GM23338 (cell line): Measurements from ENCODE around the gene ZBTB7C. TPM values are rescaled to one million over a fixed set of nuclear protein-coding genes. Genes with fewer than 3 reads are reported as not detected.

ENCODE experiments used
- ATAC-seq: fragments of 200-7000 bp; cut with Tn5 transposase; 3 replicates; pipeline ENCODE4 v1.9.1; 2020
- DNase-seq: peaks from one replicate; pipeline ENCODE4 v3.0.0-alpha.2; 2015; ENCODE audit warnings: low spot score
- H2AFZ ChIP-seq: fragments of 200-600 bp; sonication (generic); 2 replicates; pipeline ENCODE4 v1.8.0; 2016; ENCODE audit warnings: antibody characterized with exemption, mild to moderate bottlenecking, moderate library complexity
- H3F3A ChIP-seq: fragments of 200-600 bp; sonication (generic); replicated peaks from 2 replicates; pipeline ENCODE4 v1.8.0; 2017; ENCODE audit warnings: antibody characterized with exemption, mixed run types, low read depth
- H3K27ac ChIP-seq: fragments of 200-600 bp; sonication (generic); 2 replicates; pipeline ENCODE4 v1.6.1; 2016; ENCODE audit warnings: low read depth
- H3K27me3 ChIP-seq: fragments of 200-600 bp; sonication (generic); 2 replicates; pipeline ENCODE4 v1.8.0; 2016; ENCODE audit warnings: mild to moderate bottlenecking, mixed run types, moderate library complexity; ENCODE audit not compliant: insufficient read depth
- H3K36me3 ChIP-seq: fragments of 200-600 bp; sonication (generic); 2 replicates; pipeline ENCODE4 v1.8.0; 2016; ENCODE audit warnings: mild to moderate bottlenecking; ENCODE audit not compliant: insufficient read depth
- H3K4me1 ChIP-seq: fragments of 200-600 bp; sonication (generic); 2 replicates; pipeline ENCODE4 v1.8.0; 2016; ENCODE audit warnings: mild to moderate bottlenecking, moderate library complexity; ENCODE audit not compliant: insufficient read depth
- H3K4me2 ChIP-seq: fragments of 200-600 bp; sonication (generic); 2 replicates; pipeline ENCODE4 v1.7.1; 2017; ENCODE audit warnings: mixed run types
- H3K4me3 ChIP-seq: fragments of 200-600 bp; sonication (generic); 2 replicates; pipeline ENCODE4 v1.6.1; 2016; ENCODE audit warnings: mixed run types
- H3K79me2 ChIP-seq: fragments of 200-600 bp; sonication (generic); replicated peaks from 2 replicates; pipeline ENCODE4 v1.8.0; 2017; ENCODE audit warnings: mild to moderate bottlenecking; ENCODE audit not compliant: insufficient read depth
- H3K9me2 ChIP-seq: fragments of 200-600 bp; sonication (generic); 2 replicates; pipeline ENCODE4 v1.8.0; 2017; ENCODE audit not compliant: insufficient read depth
- H4K20me1 ChIP-seq: fragments of 200-600 bp; sonication (generic); replicated peaks from 2 replicates; pipeline ENCODE4 v1.8.0; 2017; ENCODE audit warnings: mild to moderate bottlenecking; ENCODE audit not compliant: insufficient read depth
- H3K27ac Mint-ChIP-seq: 2 replicates; pipeline ENCODE4 v1.8.0; 2020; ENCODE audit warnings: inconsistent platforms, mild to moderate bottlenecking, moderate library complexity, mixed read lengths
- H3K27me3 Mint-ChIP-seq: 3 replicates; pipeline ENCODE4 v1.8.0; 2022; ENCODE audit warnings: low read depth, mild to moderate bottlenecking, moderate library complexity, mixed read lengths, inconsistent platforms; ENCODE audit not compliant: insufficient read depth, poor library complexity
- H3K36me3 Mint-ChIP-seq: 3 replicates; pipeline ENCODE4 v1.8.0; 2021; ENCODE audit warnings: low read depth, mild to moderate bottlenecking, inconsistent platforms, moderate library complexity, mixed read lengths
- H3K4me1 Mint-ChIP-seq: 3 replicates; pipeline ENCODE4 v1.8.0; 2020; ENCODE audit warnings: mild to moderate bottlenecking, inconsistent platforms, mixed read lengths
- H3K4me3 Mint-ChIP-seq: 3 replicates; pipeline ENCODE4 v1.8.0; 2021; ENCODE audit warnings: moderate library complexity, mild to moderate bottlenecking, inconsistent platforms, mixed read lengths
- H3K9me3 Mint-ChIP-seq: 3 replicates; pipeline ENCODE4 v1.8.0; 2020; ENCODE audit warnings: moderate library complexity, mild to moderate bottlenecking, inconsistent platforms, mixed read lengths
- EZH2 ChIP-seq: fragments of 200-600 bp; sonication (generic); IDR thresholded peaks from one replicate; pipeline ENCODE4 v1.8.0; 2017; ENCODE audit warnings: antibody characterized with exemption, mild to moderate bottlenecking, low read depth; ENCODE audit not compliant: unreplicated experiment
- EZH2phosphoT487 ChIP-seq: fragments of 200-600 bp; sonication (generic); IDR thresholded peaks from one replicate; pipeline ENCODE4 v1.8.1; 2018; ENCODE audit warnings: antibody characterized with exemption; ENCODE audit not compliant: unreplicated experiment
- JUNB ChIP-seq: IDR thresholded peaks from one replicate; pipeline ENCODE4 v1.6.1; 2016; ENCODE audit warnings: antibody characterized with exemption; ENCODE audit not compliant: unreplicated experiment
- NANOG ChIP-seq: IDR thresholded peaks from 2 replicates; pipeline ENCODE4 v1.6.1; 2016; ENCODE audit warnings: antibody characterized with exemption, borderline replicate concordance
- POLR2AphosphoS5 ChIP-seq: IDR thresholded peaks from 2 replicates; pipeline ENCODE4 v1.6.1; 2016; ENCODE audit warnings: antibody characterized with exemption, low read depth
- STAT1 ChIP-seq: IDR thresholded peaks from one replicate; pipeline ENCODE4 v1.6.1; 2016; ENCODE audit warnings: antibody characterized with exemption; ENCODE audit not compliant: unreplicated experiment
- polyA plus RNA-seq: library from polyadenylated mRNA; unstranded; fragments of >200 nt; fragmentation: Nextera tagmentation; extraction: Ambion mirVana; gene quantifications from 2 replicates; pipeline ENCODE4 v1.2.1, GENCODE V29; 2016
- total RNA-seq: library from RNA; depleted of rRNA; stranded (reverse); fragments of >200 nt; shearing (Covaris generic); gene quantifications from 2 replicates; pipeline ENCODE4 v1.2.3, GENCODE V29; 2014
- TF ChIP-seq, protein P1 (sequence below): IDR thresholded peaks from 2 replicates; pipeline ENCODE4 v1.6.1; 2016; ENCODE audit warnings: antibody characterized with exemption
- TF ChIP-seq, protein P2 (sequence below), 2 experiments: fragments of 200-600 bp in 1 of 2; sonication (generic) in 1 of 2; conservative IDR thresholded peaks; 2 replicates each; pipeline versions ENCODE4 v1.5.1 to v1.6.1; 2016 to 2017; ENCODE audit warnings: antibody characterized with exemption in 2 of 2, low read depth in 2 of 2, mild to moderate bottlenecking in 2 of 2, moderate library complexity in 1 of 2

ZBTB7C gene
- total and polyA plus RNA-seq, 2 experiments from 2014 or later = 0.03 to 0.14 TPM

DNA sequence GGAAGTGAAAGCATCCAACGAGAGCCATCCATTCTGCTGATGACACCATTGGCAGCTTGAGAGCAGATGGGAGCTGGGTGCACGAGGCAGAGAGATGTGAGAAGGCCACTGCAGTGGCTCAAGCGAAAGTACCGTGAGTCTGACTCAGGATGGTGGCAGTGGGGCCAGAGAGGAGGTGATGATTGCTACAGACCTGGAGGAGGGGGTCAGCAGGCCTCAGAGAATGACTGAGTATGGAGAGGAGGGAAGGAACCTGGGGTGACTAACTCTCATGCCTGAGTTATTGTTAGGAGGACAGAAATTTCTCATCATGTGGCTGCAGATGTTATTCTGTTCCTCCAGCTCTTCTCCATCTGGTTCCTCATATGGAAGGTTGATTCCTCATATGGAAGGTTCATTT lies 8.8 kb upstream of the ZBTB7C start (continued):
- TF ChIP-seq, protein P1, sequence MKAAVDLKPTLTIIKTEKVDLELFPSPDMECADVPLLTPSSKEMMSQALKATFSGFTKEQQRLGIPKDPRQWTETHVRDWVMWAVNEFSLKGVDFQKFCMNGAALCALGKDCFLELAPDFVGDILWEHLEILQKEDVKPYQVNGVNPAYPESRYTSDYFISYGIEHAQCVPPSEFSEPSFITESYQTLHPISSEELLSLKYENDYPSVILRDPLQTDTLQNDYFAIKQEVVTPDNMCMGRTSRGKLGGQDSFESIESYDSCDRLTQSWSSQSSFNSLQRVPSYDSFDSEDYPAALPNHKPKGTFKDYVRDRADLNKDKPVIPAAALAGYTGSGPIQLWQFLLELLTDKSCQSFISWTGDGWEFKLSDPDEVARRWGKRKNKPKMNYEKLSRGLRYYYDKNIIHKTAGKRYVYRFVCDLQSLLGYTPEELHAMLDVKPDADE = no peak
- no peak for TF ChIP-seq POLR2AphosphoS5
- TF ChIP-seq JUNB = no peak
- TF ChIP-seq, protein P2, sequence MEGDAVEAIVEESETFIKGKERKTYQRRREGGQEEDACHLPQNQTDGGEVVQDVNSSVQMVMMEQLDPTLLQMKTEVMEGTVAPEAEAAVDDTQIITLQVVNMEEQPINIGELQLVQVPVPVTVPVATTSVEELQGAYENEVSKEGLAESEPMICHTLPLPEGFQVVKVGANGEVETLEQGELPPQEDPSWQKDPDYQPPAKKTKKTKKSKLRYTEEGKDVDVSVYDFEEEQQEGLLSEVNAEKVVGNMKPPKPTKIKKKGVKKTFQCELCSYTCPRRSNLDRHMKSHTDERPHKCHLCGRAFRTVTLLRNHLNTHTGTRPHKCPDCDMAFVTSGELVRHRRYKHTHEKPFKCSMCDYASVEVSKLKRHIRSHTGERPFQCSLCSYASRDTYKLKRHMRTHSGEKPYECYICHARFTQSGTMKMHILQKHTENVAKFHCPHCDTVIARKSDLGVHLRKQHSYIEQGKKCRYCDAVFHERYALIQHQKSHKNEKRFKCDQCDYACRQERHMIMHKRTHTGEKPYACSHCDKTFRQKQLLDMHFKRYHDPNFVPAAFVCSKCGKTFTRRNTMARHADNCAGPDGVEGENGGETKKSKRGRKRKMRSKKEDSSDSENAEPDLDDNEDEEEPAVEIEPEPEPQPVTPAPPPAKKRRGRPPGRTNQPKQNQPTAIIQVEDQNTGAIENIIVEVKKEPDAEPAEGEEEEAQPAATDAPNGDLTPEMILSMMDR (conservative IDR thresholded peaks at IDR 0.05; ENCODE audit: low read depth in 2 of 2) = no peak
- no peak for TF ChIP-seq EZH2phosphoT487
- no peak for TF ChIP-seq NANOG
- no peak for TF ChIP-seq STAT1

DNA sequence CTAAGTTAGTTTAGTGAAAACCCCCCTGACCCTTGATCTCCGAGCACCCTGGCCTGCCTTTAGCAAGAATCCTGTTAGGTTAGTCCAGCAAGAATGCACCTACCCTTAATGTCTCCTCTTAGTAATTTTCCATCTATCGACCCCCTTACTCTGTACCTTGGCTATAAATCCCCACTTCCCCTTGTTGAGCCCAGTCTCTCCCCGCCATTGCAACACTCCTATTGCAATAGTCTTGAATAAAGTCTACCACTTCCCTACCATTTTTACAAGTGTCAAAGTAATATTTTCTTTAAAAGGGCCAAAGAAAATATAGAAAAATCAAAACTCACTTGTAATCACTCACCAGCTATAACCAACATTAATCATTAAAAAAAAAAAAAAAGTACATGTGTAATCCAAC lies 4.2 kb upstream of the ZBTB7C start:
- H3K27me3 ChIP-seq = peaks cover 38% of the 10 kb centered on the region
- Mint-ChIP-seq H3K4me1 (peaks cover 5% of the 10 kb centered on the region; the same call in 2 of the 3 replicates), H3K27me3 (peaks cover 32% of the 10 kb centered on the region), H3K27ac (no peak overlapping the region), H3K4me3 (no peak overlapping the region), H3K9me3 (no peaks in the 10 kb centered on the region), H3K36me3 (no peaks in the 10 kb centered on the region; the same call in 2 of the 3 replicates)
- H4K20me1 ChIP-seq = 0 out of 2 replicates have a peak, but pooled peaks cover 4% of the 10 kb centered on the region
- H3K4me2 ChIP-seq = no peak overlapping the region
- peaks cover 8% of the 10 kb centered on the region; the same call in 1 of the 2 replicates for H3K4me1 ChIP-seq
- H3K36me3 ChIP-seq = no peaks in the 10 kb centered on the region
- ATAC-seq (no peak), DNase-seq (no peak)
- TF ChIP-seq EZH2phosphoT487 = no peak
- no peak overlapping the region for H2AFZ ChIP-seq
- no peak overlapping the region for H3K27ac ChIP-seq
- no peaks in the 10 kb centered on the region for H3K79me2 ChIP-seq
- no peaks in the 10 kb centered on the region for H3F3A ChIP-seq
- H3K9me2 ChIP-seq = no peaks in the 10 kb centered on the region
- no peak overlapping the region for H3K4me3 ChIP-seq

DNA sequence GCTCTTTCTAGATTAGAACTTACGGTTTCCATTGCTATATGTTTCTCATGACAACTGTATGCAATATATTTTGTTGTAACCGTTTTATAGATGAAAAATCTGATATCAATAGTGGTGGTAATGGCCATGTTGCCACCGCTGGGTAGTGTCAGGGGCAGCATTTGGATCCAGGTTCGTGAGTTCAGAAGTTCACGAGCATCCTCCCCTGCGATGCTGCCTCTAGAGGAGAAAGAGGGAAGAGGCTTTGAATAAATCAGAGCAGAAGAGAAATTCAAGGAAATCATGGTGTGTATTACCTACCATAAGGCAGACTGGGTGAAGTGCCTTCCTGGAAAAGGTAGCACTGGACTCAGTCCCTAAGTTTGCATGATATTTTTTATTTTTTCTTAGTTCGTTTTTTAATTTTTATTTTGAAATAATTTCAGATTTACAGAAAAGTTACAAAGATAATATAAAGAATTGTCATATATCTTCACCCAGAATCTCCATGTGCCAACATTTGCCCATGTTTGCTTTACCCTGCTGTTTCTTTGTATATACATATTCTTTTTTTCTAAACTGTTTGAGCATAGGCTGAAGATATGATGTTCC lies 3.3 kb upstream of the ZBTB7C start:
- 0 out of 2 replicates have a peak, but pooled peaks cover 4% of the 10 kb centered on the region for H4K20me1 ChIP-seq
- peak; percentile 3; the same call in 2 of the 3 replicates for ATAC-seq
- H3K27me3 ChIP-seq = peaks cover 47% of the 10 kb centered on the region
- H3K4me3 Mint-ChIP-seq = no peak overlapping the region
- H3K4me3 ChIP-seq = no peak overlapping the region
- no peaks in the 10 kb centered on the region for H3K79me2 ChIP-seq
- H3K4me1 Mint-ChIP-seq = peaks cover 14% of the 10 kb centered on the region
- H3K4me2 ChIP-seq = no peak overlapping the region
- H2AFZ ChIP-seq = no peak overlapping the region
- TF ChIP-seq, protein P2 (conservative IDR thresholded peaks at IDR 0.05; ENCODE audit: low read depth in 2 of 2) = peak; percentile 73 to 74
- no peak for TF ChIP-seq EZH2
- no peak for TF ChIP-seq NANOG
- peak; percentile 91 for DNase-seq
- H3K27ac ChIP-seq = no peak overlapping the region
- H3K4me1 ChIP-seq = peaks cover 16% of the 10 kb centered on the region
- no peaks in the 10 kb centered on the region for H3K9me3 Mint-ChIP-seq
- H3K27me3 Mint-ChIP-seq = peaks cover 41% of the 10 kb centered on the region
- no peaks in the 10 kb centered on the region for H3K36me3 ChIP-seq
- no peaks in the 10 kb centered on the region; the same call in 2 of the 3 replicates for H3K36me3 Mint-ChIP-seq
- no peaks in the 10 kb centered on the region for H3K9me2 ChIP-seq
- H3K27ac Mint-ChIP-seq = no peak overlapping the region
- no peaks in the 10 kb centered on the region for H3F3A ChIP-seq
